NCI-H774 (cell line): ENCODE data around the gene PLXNC1.
A peak's percentile ranks its signal among the peaks of the same experiment; 100 is the strongest.

ENCODE experiments used
- DNase-seq: peaks from one replicate; lab custom pipeline; 2025; lab: John Stamatoyannopoulos, UW

Gene PLXNC1

DNA sequence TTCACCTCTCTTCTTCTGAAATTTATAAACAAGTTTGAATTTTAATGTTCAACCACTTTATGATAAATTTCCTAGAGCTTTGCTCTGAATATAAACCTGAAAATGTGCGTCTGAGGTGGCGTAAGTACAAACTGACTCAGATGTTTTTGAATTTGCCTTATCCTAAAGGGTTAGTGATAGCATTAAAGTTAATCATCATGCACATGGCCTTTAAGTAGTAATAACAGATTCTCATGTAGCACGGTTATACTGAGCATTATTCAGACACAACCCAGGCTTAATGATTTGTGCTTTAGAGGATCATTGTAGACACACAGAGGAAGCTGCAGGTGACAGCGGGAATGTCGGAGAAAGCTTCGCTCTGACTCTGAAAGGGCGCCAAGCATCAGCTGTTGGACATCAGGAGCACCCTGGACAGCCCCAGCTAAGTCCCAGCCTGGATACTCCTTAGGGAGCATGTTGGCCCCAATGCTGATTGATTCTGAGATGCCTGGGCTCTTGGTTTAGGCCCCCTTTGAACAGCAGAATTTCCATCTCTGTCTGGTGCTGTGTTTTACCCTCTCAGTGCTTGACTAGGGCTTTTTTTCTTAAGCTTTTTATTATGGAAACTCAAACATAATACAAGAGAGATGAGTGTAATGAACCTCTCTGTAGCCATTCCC is 91.1 kb downstream of the PLXNC1 start:
- no peak for DNase-seq

DNA sequence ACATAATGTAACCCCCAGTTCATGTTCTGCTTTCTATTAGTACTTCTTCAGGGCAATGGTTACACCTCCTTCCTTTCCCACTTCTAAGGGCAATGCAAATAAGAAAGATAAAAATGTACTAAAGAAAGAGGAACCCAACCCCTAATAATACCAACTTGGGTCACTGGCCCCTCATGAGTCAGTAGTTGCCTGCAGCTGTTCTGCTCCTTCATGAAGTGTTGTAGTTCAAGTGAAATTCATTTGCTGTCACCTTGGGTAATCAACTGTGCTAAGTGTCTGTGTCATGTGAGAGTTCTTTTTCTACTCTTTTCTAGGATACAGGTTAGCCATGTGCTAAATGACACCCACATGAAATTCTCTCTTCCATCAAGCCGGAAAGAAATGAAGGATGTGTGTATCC is 91.8 kb downstream of the PLXNC1 start:
- DNase-seq, result no peak

DNA sequence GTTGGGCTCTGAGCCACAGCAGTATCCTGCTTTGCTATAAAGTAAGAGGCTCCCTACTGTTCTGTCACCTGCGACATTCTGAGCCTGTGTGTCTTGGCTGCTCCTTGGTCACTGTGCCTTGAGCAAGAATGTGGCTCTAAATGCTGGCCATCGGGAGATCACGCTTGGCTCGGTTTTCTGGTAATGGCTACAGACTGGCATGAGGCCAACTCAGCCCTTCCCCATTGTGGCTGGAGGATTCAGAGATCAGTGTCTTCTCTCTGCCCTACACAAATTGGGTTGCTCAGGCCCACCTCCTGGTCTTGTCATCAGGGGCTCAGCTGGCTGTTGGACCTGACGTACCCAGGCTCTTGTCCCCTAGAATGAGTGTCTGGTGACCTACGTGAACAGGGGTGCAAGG is 94.5 kb downstream of the PLXNC1 start:
- no peak for DNase-seq

DNA sequence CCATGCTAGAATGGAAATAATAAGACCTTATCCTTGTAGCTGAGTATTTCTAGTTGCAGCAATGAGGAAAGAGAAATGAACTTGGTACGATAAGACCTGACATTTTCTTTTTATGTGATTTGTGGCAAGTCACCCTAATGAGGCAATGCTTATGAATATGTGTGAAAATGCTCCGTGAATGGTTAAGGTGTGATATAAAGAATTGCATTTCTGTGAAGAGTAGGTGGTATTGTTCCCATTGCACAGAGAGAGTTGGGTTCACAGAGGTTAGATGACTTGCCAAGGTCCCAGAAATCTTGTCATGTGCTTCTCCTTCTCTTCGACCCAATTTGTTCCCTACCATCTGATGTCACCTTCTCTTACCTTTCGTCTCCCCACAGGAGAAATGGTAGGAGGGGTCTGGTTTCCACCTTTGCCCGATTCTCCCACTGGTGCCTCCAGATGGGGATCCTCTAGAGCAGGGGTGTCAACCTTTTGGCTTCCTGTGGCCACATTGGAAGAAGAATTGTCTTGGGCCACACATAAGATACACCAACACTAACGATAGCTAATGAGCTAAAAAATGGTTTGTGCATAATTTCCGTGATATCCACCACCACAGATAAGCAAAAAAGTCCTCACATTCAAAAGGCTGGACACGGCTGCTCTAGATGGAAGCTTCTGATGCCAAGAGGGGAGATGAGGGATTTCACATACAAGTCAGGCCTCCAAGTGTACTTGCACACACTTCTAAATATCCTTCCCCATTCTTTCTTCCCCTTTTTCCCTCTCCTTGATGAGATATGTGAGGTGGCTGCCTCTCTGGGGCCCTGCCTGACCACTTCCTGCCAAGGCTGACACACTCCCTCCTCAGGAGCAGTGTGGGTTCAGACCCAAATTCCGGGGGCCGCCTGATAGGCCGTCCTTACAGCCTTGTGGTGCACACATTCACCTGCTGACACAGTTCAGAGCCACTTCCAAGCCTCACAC is 96.1 kb downstream of the PLXNC1 start:
- DNase-seq, result no peak

DNA sequence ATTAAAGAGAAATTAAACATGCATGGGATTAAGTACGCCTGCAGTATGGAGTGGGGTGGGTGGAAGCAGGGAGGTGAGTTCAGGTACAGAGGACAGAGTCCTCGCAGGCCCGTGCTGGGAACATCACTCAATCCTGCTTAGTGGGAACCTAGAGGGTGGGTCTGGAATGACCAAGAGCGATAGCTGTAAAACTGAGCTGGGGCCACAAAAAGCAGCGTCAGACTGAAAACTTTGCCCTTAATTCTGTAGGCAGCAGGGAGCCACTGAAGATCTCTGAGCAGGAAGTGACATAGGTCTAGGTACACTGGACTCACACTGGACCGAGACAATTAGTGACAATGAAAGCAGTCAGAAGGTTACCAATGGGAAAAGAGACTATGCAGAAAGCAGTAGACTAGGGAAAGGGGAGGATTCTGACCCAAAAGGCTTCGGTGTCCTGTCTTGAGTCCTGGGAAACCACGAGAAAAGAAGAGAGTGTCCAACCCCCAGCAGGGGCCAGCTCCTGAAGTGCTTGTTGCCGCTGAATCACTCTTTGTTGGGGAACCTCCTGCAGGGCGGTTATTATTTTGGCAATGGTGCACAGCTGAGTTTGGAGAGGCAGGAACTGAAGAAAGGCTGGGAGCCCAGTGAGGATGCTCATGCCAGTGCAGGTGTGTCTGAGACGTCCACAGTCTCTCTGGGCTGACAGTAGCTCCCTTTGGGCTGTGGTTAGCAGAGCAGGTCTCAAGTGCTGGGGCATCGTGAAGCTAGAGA is 97.4 kb downstream of the PLXNC1 start:
- no peak for DNase-seq

DNA sequence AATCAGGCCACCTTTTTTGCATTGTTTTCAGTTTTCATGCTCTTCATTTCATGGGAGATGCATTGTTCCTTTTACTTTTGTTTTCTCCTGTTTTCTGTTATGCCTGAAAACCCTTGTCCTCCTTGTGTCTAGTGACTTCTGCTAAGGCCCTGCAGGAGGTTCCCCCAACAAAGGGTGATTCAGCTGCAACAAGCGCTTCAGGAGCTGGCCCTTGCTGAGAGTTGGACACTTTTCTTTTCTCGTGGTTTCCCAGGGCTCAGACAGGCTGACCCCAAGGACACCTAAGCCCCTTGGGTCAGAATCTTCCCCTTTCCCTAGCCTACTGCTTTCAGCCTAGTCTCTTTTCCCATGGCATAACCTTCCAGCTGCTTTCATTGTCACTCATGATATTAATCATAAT is 98.9 kb downstream of the PLXNC1 start:
- no peak for DNase-seq

DNA sequence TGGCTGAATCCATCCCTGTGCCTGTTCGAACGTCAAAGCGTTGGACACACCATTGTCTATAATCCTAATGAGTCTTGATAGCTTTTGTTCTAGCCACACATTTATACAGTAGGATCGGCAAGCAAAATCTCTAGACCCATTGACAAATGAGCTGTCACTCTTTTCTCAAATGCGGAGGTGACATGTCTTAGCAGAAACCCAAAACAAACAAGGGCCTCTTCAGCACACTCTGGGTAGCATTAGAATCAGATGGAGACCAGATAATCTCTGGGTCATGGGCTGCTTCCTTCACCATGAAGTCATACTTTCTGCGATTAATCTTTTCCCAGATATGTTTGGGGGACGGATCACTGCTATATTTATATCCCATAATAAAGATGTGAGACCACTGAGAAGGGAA is 100.2 kb downstream of the PLXNC1 start:
- no peak for DNase-seq

DNA sequence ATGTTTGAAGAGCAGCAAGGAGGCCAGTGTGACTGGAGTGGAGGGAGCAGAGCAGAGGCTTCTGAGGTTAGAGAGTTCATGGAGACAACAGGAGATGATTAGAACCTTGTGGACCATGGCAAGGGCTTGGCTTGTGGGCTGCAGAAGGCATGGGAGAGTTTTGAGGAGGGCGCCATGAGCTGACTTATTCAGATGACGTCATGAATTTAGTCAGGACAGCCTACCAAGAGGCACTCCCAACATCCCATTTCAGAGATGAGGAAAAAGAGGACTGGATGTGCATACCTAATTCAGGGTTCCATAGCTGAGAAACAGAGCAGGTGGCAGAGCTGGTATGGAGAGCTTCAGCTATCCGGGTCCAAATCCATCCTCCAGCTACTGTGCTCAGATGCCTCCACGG is 101.8 kb downstream of the PLXNC1 start:
- no peak for DNase-seq

DNA sequence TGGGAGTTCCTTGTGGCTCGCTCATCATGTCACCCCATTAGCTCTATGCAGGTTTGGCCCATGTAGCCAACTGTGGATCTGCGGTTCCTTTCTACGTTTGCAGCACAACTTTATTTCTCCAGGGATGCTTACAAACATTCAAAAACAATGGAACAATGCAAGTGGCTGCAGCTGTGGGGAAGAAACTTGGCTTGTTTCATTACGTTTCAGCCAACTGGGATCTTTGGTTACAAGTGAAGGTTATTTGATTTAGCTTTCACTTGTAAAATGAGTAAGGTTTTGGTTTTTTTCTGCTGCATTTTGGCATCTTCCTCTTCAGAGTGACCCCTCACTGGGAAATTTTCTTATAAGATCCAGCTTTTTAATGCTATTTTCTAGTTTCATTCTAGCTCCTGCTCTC is 105.9 kb downstream of the PLXNC1 start:
- DNase-seq, result no peak

DNA sequence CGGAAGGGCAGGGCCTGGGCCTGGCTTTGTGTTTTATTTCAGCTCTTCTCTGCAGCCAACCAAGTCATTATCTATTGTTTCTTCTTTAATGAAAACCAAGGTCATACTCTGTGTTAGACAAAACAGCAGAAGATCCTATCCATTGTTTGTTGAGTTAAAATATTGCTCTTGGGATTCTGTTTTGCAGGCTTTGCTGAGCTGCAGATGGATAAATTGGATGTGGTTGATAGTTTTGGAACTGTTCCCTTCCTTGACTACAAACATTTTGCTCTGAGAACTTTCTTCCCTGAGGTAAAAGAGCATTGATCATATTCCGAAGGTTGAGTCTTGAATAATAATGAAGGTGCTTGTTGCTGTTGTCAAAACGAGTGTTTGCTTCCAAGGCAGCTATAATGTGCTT is 106.6 kb downstream of the PLXNC1 start:
- no peak for DNase-seq

DNA sequence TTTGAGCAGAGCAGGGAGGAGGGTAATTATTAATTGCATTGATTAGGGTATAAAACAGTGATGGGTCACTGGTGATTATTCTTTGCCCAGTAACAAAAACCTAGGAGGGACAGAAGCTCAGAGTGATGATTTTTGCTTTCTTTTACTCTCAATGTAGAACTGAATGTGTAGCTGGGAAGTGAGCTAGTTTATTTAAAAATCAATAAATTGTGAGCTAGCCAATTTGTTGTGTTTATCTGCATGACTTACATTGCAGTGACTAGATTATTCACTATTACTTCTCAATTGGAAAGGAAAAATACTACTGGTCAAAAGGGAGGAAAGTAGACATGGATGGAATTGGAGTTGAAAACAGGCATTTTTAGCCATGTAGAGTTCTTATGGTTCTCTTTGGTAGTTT is 107.1 kb downstream of the PLXNC1 start:
- no peak for DNase-seq

DNA sequence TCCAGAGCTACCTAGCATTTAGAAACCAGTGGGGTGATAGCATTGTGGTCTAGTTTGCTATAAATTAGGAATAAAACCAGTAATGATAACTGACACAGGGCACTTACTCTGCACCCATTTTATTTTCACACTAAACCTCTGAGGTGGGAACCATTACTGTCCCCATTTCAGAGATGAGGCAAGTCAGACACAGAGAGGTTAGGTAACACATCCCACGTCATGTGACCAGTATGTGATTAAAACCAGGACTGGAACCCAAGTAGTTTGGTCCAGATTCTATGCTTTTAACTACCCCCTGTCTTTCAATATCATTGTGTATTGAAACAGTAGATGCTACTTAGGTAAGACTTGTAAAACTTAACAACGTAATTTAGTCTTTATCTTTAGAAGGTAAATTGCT is 110.2 kb downstream of the PLXNC1 start:
- no peak for DNase-seq

DNA sequence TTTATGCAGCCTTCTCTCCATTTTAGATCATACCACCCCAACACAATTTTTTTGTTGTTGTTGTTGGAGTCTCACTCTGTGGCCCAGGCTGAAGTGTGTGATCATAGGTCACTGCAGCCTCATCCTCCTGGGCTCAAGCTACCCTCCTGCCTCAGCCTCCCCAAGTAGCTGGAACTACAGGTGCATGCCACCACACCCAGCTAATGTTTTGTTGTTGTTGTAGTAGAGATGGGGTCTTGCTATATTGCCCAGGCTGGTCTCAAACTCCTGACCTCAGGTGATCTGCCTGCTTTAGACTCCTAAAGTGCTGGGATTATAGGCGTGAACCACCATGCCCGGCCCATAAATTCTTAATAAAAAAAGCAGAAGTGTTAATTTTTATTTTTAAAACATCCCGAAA is 111.6 kb downstream of the PLXNC1 start:
- DNase-seq, result no peak

DNA sequence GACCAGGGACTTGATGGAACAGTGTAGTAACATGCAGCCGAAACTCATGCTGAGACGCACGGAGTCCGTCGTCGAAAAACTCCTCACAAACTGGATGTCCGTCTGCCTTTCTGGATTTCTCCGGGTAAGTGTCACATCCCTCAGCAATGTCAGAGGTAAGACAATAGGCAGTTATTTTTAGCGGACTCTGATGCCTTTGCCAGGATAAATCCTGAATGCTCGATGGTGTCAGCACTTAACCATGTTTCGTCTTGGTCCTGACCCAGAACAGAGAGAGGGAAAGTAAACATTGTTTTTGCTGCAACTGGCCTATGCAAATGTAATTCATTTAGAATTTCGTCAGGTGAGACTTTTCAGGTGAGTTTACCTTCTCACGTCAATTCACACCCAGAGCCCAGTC is 112.3 kb downstream of the PLXNC1 start:
- DNase-seq, result no peak

DNA sequence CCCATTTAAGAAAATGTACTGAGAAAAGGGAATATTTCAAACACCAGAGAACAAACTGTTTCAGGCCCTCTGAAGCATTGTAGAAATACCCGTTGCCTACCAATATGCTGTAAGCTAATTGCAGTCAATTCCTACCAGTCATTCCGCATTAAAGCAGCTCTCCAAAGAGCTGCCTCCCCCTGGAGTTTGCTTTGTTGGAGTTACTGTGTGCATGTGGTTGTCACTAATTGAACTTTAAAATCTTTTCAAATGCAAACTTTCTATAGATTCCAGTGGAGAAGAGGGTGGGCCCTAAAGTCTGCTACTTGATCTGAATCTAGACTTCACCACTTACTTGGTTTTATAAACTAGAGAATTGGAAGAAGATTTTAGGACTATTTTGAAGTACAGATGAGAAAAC is 112.7 kb downstream of the PLXNC1 start:
- DNase-seq, result no peak

DNA sequence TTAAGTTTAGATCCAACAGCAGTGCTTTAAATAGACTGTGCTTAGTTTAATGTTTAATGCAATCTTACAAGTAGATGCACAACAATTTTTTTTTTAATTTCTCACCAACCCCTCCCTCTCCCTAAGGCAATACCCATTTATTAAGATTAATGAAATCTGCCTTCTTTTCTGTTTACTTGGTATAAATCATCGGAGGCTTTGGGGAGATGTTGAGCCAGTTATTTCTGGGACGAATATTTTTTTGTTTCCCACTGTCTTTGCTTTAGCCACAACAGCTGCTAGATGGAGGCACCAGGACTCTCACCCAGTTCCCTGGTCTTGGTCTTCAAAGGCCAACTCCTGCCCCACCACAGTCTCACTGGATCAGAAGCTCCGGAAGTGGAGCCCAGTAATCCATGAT is 113.4 kb downstream of the PLXNC1 start:
- DNase-seq, result no peak

DNA sequence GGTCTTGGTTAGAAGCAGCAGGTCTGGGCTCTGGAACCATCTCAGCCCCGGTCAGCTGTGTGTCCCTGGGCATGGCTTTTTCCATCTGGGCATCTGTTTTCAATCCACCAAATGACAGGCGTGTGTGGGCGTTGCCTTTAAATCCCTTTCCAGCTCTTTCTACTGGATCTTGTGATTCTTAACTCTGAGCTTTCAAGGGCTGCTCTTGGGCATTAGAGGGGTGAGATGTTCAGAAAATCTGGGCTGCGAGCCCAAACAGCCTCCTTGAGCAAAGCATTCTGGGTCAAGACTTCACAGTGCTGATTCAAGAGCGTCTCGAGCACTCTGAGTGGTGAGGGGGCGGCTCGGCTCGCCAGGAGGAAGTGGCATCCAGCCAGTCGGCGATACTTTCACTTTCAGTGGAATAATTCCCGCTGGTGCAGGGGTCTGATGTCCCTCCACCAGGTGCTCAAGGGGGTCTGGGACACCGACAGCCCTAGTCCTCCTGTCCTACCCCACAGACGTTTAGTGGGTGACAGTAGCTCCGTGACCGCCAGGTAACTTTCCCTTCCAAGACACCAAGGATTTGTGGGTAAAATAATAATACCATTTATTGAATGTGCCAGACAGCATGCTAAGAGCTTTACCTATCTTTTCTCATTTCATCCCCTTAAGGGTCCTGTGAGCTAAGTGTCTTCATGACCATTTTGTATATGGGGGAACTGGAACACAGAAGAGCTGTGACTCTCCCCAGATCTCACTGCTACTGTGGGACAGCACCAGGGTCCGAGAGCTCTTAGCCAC is 114.0 kb downstream of the PLXNC1 start:
- peak; percentile 5 for DNase-seq

DNA sequence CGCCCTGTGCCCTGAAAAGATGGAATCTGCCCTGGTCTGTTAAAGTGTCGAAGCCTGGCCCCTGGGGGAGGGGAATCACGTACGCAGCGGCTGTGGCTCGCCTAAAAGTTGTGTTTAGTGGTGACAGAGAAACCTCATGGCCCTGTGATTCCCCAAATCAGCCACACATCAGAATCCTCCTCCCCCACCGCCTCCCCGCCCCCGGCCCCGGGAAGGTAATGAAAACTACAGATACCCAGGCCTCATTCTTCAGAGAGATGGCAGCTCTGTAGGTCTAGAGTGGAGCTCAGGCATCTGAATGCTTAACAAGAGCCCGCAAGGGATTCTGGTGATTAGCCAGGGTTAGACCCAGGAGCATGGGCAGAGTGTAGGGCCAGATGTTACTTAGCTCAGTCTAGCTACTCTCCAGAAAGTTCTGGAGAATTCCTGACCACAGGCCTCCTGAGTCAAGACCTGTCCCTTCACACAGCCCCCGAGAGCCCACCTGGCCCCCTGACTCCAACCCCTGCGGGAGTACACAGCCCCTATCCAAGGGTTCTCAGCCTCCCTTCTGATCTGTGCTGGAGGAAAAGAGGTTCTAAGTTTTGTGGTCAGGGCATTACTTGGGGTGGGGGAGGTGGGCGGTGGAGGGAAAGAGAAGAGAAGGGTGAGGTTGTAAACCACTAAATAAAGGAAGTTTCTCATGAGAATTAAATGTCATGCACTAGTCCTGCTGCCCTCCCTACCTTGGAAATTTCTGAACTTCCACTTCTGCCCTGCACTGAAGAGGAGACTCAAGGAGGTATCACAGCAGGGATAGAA is 114.8 kb downstream of the PLXNC1 start:
- no peak for DNase-seq

DNA sequence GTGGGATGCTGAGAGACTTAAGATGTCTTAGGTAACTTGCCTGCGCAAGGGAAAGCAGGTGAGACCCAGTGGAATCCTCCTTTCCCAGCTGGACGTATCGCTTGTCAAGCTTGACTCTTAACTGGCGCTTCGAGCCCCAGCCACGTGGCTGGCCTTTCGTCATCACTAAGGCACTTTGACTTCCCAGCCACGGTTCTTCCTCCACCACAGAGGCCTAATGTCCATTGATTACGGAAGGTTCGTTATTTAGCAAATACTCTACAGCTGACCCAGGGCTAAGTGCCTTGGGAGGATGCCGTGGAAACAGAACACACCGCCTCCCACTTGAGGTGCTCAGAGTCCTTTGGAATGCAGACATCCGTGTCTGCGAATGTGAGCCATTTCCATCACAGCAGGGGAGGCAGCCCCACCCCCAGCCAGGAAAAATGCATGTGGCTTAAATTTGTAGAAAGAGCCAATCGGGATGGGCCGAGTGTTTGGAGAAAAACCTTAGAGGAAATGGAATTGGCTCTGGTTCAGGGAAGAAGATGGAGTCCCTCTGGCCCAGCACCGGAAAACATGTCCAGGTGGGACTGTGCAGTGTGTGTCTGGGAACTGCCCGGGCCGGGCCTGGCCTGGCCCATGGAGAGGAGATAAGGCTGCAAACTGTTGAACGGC is 115.7 kb downstream of the PLXNC1 start:
- DNase-seq, result no peak

DNA sequence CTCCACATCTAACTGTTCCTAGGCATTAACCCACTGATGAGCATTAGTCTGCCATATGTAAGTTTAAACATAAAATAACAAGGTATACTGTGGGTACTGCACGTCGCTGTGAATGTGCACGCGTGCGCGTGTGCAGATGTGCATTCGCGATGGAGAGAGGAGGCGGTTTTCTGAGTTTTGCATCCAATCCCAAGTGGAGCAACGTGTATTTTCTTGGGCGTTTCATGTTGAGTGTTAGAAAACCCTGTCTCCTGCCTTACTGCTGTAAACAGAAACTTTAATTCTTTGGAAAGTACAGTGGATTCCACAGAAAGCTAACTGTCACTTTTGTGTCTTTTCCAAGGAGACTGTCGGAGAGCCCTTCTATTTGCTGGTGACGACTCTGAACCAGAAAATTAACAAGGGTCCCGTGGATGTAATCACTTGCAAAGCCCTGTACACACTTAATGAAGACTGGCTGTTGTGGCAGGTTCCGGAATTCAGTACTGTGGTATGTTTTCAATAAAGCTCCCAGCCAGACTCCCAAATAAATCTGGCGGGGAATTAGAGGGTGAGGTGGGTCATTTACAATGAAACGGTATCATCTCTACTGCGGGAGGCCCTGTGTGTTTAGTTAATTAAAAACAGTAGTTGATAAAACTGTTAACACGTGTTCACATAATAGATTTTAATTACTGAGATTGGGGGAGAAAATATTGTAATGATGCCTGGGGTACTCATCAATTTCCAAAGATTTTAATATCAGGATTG is 116.5 kb downstream of the PLXNC1 start:
- no peak for DNase-seq
